C4-2B (cell line): Measurements from ENCODE around the gene BATF.
A peak's percentile ranks its signal among the peaks of the same experiment; 100 is the strongest.

ENCODE experiments used
- H3K27ac ChIP-seq: fragments of 450-650 bp; 2 replicates; pipeline ENCODE4 v1.5.1; 2017
- CTCF ChIP-seq: fragments of 450-650 bp; conservative IDR thresholded peaks from 2 replicates; pipeline ENCODE4 v1.5.1; 2017; ENCODE audit warnings: mild to moderate bottlenecking
- ZFX ChIP-seq: fragments of 450-650 bp; IDR thresholded peaks from 2 replicates; pipeline ENCODE4 v1.6.1; 2017

BATF gene

GRCh38 chr14:75537071-75537470 lies 14.8 kb downstream of the BATF start:
- H3K27ac ChIP-seq = peak overlapping the region; percentile 96; the same call in 1 of the 2 replicates
- TF ChIP-seq ZFX = no peak
- TF ChIP-seq CTCF = no peak

- no peak overlapping the region for H3K27ac ChIP-seq
- no peak for TF ChIP-seq ZFX
- TF ChIP-seq CTCF = no peak
These were observed 16.9 kb downstream of the BATF start for GRCh38 chr14:75539162-75539560.

DNA sequence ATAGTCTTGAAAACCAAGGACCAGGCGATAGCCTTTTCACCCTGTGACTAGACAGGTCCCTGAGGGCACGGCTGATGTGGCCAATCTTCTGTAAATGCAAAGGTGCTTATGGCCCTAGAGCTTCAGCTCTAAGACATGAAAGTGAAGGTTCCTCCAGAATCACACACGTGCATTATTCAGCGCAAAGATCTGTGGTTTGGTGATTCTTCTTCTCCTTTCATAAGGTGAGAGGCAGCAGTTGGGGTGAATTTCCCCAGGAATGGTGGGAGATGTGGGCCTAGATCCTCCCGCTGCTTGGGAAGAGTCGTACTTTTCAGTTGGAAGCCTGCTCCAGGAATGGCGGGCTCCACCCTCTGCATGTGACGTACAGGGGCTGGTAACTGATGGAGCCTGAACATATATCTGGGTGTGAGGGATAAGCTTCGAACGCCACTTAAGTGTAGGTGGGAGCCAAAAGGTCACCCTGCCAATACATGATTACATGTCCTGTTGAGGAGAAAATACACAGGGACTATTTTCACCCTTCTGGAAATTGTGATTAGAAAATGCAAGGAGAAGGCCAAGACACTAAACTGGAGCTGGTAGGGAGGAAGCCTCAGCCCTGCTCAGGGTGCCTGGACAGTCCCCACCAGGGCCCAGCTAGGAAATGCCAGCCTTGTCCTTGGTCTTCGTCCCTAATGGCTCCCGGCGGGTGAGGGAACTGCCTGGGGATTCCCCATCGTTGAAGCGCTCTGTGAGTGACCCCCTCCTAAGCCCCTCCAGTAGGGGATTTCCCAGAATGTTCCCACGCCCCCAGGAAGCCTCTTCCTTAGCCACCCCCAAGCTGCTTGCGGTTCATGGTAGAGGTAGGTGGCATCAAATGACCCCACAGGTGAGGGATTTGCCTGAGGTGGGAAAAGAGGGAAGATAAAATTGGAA lies 17.6 kb downstream of the BATF start:
- H3K27ac ChIP-seq = no peak overlapping the region
- TF ChIP-seq ZFX (no peak), CTCF (no peak)

GRCh38 chr14:75540479-75540851 lies 18.2 kb downstream of the BATF start:
- no peak for TF ChIP-seq CTCF
- TF ChIP-seq ZFX = no peak
- H3K27ac ChIP-seq = no peak overlapping the region

DNA sequence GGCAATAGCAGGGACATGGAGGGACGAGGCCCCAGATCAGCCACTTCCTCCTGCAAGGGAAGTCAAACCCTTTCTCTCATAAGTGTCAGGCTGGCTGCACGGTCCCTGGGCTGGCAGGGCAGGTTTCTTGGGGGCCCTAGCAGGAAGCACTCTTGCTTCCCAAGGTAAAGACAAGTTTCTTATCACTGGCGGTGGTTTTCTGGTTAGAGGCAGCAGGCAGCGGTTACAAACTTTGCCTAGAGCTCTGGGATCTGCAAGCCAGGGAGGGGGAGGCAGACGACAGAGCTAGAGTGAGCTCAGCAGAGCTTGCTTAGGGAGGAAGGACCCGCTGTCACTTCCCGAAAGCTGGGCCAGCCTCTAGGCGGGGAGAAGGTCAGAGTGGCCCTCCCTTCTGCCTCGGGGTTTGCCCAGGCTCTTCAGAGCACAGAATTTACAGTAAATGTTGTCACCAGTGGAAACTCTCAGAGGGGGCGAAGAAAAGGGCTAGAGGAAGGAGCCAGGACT lies 20.4 kb downstream of the BATF start:
- no peak for TF ChIP-seq CTCF
- no peak for TF ChIP-seq ZFX
- H3K27ac ChIP-seq = no peak overlapping the region

- no peak for TF ChIP-seq CTCF
- TF ChIP-seq ZFX = no peak
- no peak overlapping the region for H3K27ac ChIP-seq
These were observed 21.0 kb downstream of the BATF start for GRCh38 chr14:75543253-75543652.

- H3K27ac ChIP-seq = no peak overlapping the region
- no peak for TF ChIP-seq ZFX
- no peak for TF ChIP-seq CTCF
These were observed 21.5 kb downstream of the BATF start for GRCh38 chr14:75543786-75544185.
